Measurements from ENCODE around the gene FTO. TPM values are rescaled to one million over a fixed set of nuclear protein-coding genes. Genes with fewer than 3 reads are reported as not detected.

Gene FTO
- total and polyA plus RNA-seq, 5 donors from 2014 or later = 58.6 to 97.6 (median 93.4) TPM

DNA sequence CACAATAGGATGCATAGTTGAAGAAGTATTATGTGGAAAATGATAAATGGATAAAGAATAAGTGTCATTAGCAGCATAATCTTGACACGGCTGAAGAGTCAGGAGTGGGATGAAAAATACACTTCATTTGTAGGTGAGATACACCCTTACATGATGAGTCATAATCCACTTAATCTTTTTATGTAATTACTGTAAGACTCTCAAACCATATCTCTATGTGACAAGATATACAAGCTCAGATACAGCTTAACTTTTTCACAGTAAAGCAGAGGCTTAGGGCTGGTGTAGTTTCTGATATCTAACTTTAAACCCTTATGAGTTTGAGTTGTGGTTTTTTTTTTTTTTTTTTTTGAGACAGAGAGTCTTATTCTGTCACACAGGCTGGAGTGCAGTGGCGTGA, 101.2 kb downstream of the FTO start:
- Mint-ChIP-seq H3K4me3 (peak overlapping the region in 1 of 4 donors; percentile 18), H3K27me3 (no peaks in the 10 kb centered on the region), H3K9me3 (peaks cover 0 to 4% (median 0%) of the 10 kb centered on the region in 7 donors), H3K36me3 (peaks cover under 1% of the 10 kb centered on the region), H3K27ac (no peak overlapping the region), H3K4me1 (peaks cover 25 to 43% (median 37%) of the 10 kb centered on the region in 4 donors)
- H3K4me1 ChIP-seq (ENCODE audit: control insufficient read depth, insufficient read depth, low read length, poor library complexity, severe bottlenecking) = no peaks in the 10 kb centered on the region
- ATAC-seq (ENCODE audit: low read depth in 2 of 2) (no peak), DNase-seq (no peak)
- no peak overlapping the region for H3K27ac ChIP-seq (ENCODE audit: insufficient read depth, low read length, poor library complexity, severe bottlenecking)
- no peaks in the 10 kb centered on the region for H3K36me3 ChIP-seq (ENCODE audit: control insufficient read depth, insufficient read depth, low read length)
- H3K27me3 ChIP-seq (ENCODE audit: control insufficient read depth, insufficient read depth, low read length) = no peaks in the 10 kb centered on the region
- no peak overlapping the region for H3K4me3 ChIP-seq (ENCODE audit: low read depth, low read length)
- peaks cover 0 to 3% of the 10 kb centered on the region in 2 experiments for H3K9me3 ChIP-seq (ENCODE audit: control insufficient read depth in 2 of 2, low read length in 2 of 2)

- no peak overlapping the region for H3K4me3 ChIP-seq (ENCODE audit: low read depth, low read length)
- H3K27me3 ChIP-seq (ENCODE audit: control insufficient read depth, insufficient read depth, low read length) = no peaks in the 10 kb centered on the region
- no peak for DNase-seq
- Mint-ChIP-seq H3K27me3 (no peaks in the 10 kb centered on the region), H3K36me3 (peaks cover 7% of the 10 kb centered on the region), H3K4me1 (peaks cover 25 to 47% (median 41%) of the 10 kb centered on the region in 4 donors), H3K9me3 (peaks cover 0 to 4% (median 0%) of the 10 kb centered on the region in 7 donors), H3K4me3 (no peak overlapping the region), H3K27ac (no peak overlapping the region)
- no peaks in the 10 kb centered on the region for H3K4me1 ChIP-seq (ENCODE audit: control insufficient read depth, insufficient read depth, low read length, poor library complexity, severe bottlenecking)
- ATAC-seq (ENCODE audit: low read depth in 2 of 2) = no peak
- H3K36me3 ChIP-seq (ENCODE audit: control insufficient read depth, insufficient read depth, low read length) = peaks cover 1% of the 10 kb centered on the region
- H3K27ac ChIP-seq (ENCODE audit: insufficient read depth, low read length, poor library complexity, severe bottlenecking) = no peak overlapping the region
- no peaks in the 10 kb centered on the region for H3K9me3 ChIP-seq (ENCODE audit: control insufficient read depth in 2 of 2, low read length in 2 of 2)
Measured at GRCh38 chr16:53805752-53806151, 101.8 kb downstream of the FTO start.

DNA sequence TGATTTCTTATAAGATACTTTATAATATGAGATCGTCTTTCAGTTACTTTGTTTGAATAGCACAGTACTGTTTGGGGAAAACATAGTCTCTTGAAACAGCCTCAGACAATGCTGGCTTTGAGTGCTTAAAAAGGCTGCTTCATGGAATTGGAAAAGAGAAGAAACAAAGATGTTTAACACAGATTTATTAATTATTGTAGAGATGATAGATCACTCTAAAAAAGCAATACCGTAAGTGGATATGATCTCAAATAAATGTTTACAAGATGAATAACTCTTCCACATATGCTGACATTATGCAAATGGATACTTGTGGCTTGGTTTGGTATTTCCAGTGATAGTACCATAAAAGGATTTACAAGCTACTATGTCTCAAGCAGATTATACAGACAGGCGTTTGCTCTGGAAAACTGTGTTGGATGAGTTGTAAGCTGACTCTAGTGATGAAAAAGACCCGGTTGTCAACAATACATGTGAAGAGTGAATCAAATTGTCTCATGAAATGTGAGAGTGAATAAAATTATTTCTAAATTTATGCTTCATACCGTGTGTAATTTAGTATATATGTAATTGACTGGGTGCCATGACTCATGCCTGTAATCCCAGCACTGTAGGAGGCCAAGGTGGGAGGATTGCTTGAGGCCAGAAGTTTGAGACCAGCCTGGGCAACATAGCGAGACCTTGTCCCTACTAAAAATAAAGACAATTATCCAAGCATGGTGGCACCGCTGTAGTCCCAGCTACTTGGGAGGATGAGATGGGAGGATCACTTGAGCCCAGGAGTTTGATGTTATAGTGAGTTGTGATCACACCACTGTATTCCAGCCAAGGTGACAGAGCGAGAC, 105.4 kb downstream of the FTO start:
- DNase-seq (no peak), ATAC-seq (ENCODE audit: low read depth in 2 of 2) (no peak)
- Mint-ChIP-seq H3K9me3 (peaks cover 0 to 1% (median 0%) of the 10 kb centered on the region in 7 donors), H3K27ac (no peak overlapping the region), H3K27me3 (no peaks in the 10 kb centered on the region), H3K4me1 (peaks cover 26 to 42% (median 34%) of the 10 kb centered on the region in 4 donors), H3K4me3 (no peak overlapping the region), H3K36me3 (peaks cover 27% of the 10 kb centered on the region)
- Histone ChIP-seq H3K4me1 (ENCODE audit: control insufficient read depth, insufficient read depth, low read length, poor library complexity, severe bottlenecking) (no peaks in the 10 kb centered on the region), H3K36me3 (ENCODE audit: control insufficient read depth, insufficient read depth, low read length) (peaks cover 21% of the 10 kb centered on the region), H3K4me3 (ENCODE audit: low read depth, low read length) (no peak overlapping the region), H3K27ac (ENCODE audit: insufficient read depth, low read length, poor library complexity, severe bottlenecking) (no peak overlapping the region), H3K27me3 (ENCODE audit: control insufficient read depth, insufficient read depth, low read length) (no peaks in the 10 kb centered on the region), H3K9me3 (ENCODE audit: control insufficient read depth in 2 of 2, low read length in 2 of 2) (no peaks in the 10 kb centered on the region)

- H3K9me3 Mint-ChIP-seq = peaks cover 0 to 2% (median 0%) of the 10 kb centered on the region in 7 donors
- DNase-seq (no peak), ATAC-seq (ENCODE audit: low read depth in 2 of 2) (no peak)
- H3K27me3 Mint-ChIP-seq = no peaks in the 10 kb centered on the region
- H3K4me1 Mint-ChIP-seq = peaks cover 25 to 28% (median 27%) of the 10 kb centered on the region in 4 donors
- H3K27ac Mint-ChIP-seq = no peak overlapping the region
- H3K27me3 ChIP-seq (ENCODE audit: control insufficient read depth, insufficient read depth, low read length) = no peaks in the 10 kb centered on the region
- H3K4me3 Mint-ChIP-seq = no peak overlapping the region
- H3K36me3 ChIP-seq (ENCODE audit: control insufficient read depth, insufficient read depth, low read length) = peaks cover 31% of the 10 kb centered on the region
- no peak overlapping the region for H3K4me3 ChIP-seq (ENCODE audit: low read depth, low read length)
- H3K9me3 ChIP-seq (ENCODE audit: control insufficient read depth in 2 of 2, low read length in 2 of 2) = no peaks in the 10 kb centered on the region
- peaks cover 50% of the 10 kb centered on the region for H3K36me3 Mint-ChIP-seq
- no peaks in the 10 kb centered on the region for H3K4me1 ChIP-seq (ENCODE audit: control insufficient read depth, insufficient read depth, low read length, poor library complexity, severe bottlenecking)
- H3K27ac ChIP-seq (ENCODE audit: insufficient read depth, low read length, poor library complexity, severe bottlenecking) = no peak overlapping the region
Measured at GRCh38 chr16:53812914-53813313, 109.0 kb downstream of the FTO start.

GRCh38 chr16:53814801-53815200, 110.8 kb downstream of the FTO start:
- no peak for DNase-seq
- Mint-ChIP-seq H3K9me3 (peaks cover 0 to 2% (median 0%) of the 10 kb centered on the region in 7 donors), H3K27me3 (no peaks in the 10 kb centered on the region), H3K4me1 (peaks cover 19 to 25% (median 21%) of the 10 kb centered on the region in 4 donors), H3K36me3 (peaks cover 50% of the 10 kb centered on the region), H3K4me3 (no peak overlapping the region), H3K27ac (peak overlapping the region in 1 of 3 donors; percentile 32)
- Histone ChIP-seq H3K9me3 (ENCODE audit: control insufficient read depth in 2 of 2, low read length in 2 of 2) (no peaks in the 10 kb centered on the region), H3K36me3 (ENCODE audit: control insufficient read depth, insufficient read depth, low read length) (peaks cover 31% of the 10 kb centered on the region), H3K27ac (ENCODE audit: insufficient read depth, low read length, poor library complexity, severe bottlenecking) (no peak overlapping the region), H3K4me3 (ENCODE audit: low read depth, low read length) (no peak overlapping the region), H3K4me1 (ENCODE audit: control insufficient read depth, insufficient read depth, low read length, poor library complexity, severe bottlenecking) (no peaks in the 10 kb centered on the region), H3K27me3 (ENCODE audit: control insufficient read depth, insufficient read depth, low read length) (no peaks in the 10 kb centered on the region)
- ATAC-seq (ENCODE audit: low read depth in 2 of 2) = no peak

- H3K27ac ChIP-seq (ENCODE audit: insufficient read depth, low read length, poor library complexity, severe bottlenecking) = no peak overlapping the region
- H3K36me3 ChIP-seq (ENCODE audit: control insufficient read depth, insufficient read depth, low read length) = peaks cover 26% of the 10 kb centered on the region
- no peaks in the 10 kb centered on the region for H3K27me3 ChIP-seq (ENCODE audit: control insufficient read depth, insufficient read depth, low read length)
- peaks cover 0 to 1% (median 0%) of the 10 kb centered on the region in 7 donors for H3K9me3 Mint-ChIP-seq
- H3K4me1 Mint-ChIP-seq = peaks cover 12 to 25% (median 19%) of the 10 kb centered on the region in 4 donors
- peak overlapping the region in 1 of 4 donors; percentile 71 for H3K4me3 Mint-ChIP-seq
- ATAC-seq (ENCODE audit: low read depth in 2 of 2) (no peak), DNase-seq (no peak)
- H3K27ac Mint-ChIP-seq = peak overlapping the region in 2 of 3 donors; percentile 57 to 63
- no peak overlapping the region for H3K4me3 ChIP-seq (ENCODE audit: low read depth, low read length)
- no peaks in the 10 kb centered on the region for H3K4me1 ChIP-seq (ENCODE audit: control insufficient read depth, insufficient read depth, low read length, poor library complexity, severe bottlenecking)
- no peaks in the 10 kb centered on the region for H3K27me3 Mint-ChIP-seq
- H3K36me3 Mint-ChIP-seq = peaks cover 38% of the 10 kb centered on the region
- H3K9me3 ChIP-seq (ENCODE audit: control insufficient read depth in 2 of 2, low read length in 2 of 2) = no peaks in the 10 kb centered on the region
Measured at GRCh38 chr16:53816211-53816836, 112.4 kb downstream of the FTO start.

DNA sequence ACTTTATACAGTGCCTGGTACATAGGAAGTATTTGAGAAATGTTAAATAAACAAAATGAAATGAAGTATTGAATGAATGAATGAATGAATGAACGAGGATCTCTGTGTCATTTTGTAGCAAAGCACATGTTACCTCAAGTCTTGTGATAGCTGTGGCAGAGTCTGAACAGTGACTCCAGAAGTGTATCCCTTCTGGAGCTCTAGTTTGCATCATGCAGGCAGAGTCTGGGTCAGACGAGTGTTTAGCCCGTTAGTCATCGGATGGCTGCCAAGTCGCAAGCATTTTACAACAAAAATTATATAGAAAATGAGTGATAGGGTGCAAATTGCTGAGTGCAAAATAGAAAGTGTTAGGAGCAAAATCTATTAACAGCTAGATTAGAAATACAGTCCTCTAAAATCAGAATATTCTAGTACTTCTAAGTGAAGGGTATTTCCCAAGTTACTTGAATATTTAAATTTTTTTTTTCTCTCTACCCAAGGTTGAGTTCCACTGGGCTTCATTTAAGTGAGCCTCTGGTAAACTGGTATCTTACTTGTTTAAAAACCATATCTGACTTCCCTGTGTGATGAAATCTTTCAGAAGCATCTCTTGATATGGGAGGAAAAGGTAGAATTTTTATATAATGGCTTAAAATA, 113.3 kb downstream of the FTO start:
- Mint-ChIP-seq H3K9me3 (peaks cover 0 to 1% (median 0%) of the 10 kb centered on the region in 7 donors), H3K4me1 (peaks cover 10 to 28% (median 21%) of the 10 kb centered on the region in 4 donors), H3K27me3 (no peaks in the 10 kb centered on the region), H3K27ac (no peak overlapping the region), H3K36me3 (peaks cover 34% of the 10 kb centered on the region), H3K4me3 (no peak overlapping the region)
- H3K9me3 ChIP-seq (ENCODE audit: control insufficient read depth in 2 of 2, low read length in 2 of 2) = no peaks in the 10 kb centered on the region
- no peak for DNase-seq
- H3K4me3 ChIP-seq (ENCODE audit: low read depth, low read length) = no peak overlapping the region
- H3K27ac ChIP-seq (ENCODE audit: insufficient read depth, low read length, poor library complexity, severe bottlenecking) = no peak overlapping the region
- H3K4me1 ChIP-seq (ENCODE audit: control insufficient read depth, insufficient read depth, low read length, poor library complexity, severe bottlenecking) = no peaks in the 10 kb centered on the region
- H3K36me3 ChIP-seq (ENCODE audit: control insufficient read depth, insufficient read depth, low read length) = peaks cover 24% of the 10 kb centered on the region
- ATAC-seq (ENCODE audit: low read depth in 2 of 2) = no peak
- H3K27me3 ChIP-seq (ENCODE audit: control insufficient read depth, insufficient read depth, low read length) = no peaks in the 10 kb centered on the region

Measured in CD4-positive, CD25-positive, alpha-beta regulatory T cell (primary cell).